ENCODE results near the gene EIF3C. TPM values are rescaled to one million over a fixed set of nuclear protein-coding genes. Genes with fewer than 3 reads are reported as not detected.
"Not testable (repeated sequence)": the region's sequence is repeated elsewhere in the genome, so short reads cannot be mapped to it uniquely, and the experiment has no call there.

The EIF3C gene
- total RNA-seq, 2 experiments from 2014 or later: 793 to 795 TPM

DNA sequence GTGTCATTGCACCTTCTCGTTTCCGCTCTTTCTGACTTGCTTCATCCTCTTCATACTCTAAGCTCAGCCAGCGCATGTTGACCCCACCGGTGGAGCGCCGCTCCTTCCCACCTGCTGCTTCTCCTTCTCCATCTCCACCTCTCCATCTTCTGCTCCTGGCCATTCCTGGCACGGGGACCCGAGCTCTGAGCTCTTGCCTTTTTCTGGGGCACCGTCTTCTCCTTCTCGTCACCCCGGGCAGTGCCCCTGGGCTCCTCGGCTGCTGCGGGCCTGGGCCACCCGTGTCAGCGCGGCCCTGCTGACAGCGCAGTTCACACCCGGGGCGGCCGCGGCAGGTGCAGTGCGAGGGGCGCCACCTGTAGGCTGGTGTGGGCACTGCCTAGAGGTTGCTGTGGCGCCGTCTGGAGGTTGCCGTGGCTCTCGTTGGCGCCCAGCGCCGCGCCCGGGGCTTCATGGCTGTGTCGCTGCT is 38.8 kb downstream of the EIF3C start:
- CTCF ChIA-PET, POLR2A ChIA-PET: not testable (repeated sequence)

DNA sequence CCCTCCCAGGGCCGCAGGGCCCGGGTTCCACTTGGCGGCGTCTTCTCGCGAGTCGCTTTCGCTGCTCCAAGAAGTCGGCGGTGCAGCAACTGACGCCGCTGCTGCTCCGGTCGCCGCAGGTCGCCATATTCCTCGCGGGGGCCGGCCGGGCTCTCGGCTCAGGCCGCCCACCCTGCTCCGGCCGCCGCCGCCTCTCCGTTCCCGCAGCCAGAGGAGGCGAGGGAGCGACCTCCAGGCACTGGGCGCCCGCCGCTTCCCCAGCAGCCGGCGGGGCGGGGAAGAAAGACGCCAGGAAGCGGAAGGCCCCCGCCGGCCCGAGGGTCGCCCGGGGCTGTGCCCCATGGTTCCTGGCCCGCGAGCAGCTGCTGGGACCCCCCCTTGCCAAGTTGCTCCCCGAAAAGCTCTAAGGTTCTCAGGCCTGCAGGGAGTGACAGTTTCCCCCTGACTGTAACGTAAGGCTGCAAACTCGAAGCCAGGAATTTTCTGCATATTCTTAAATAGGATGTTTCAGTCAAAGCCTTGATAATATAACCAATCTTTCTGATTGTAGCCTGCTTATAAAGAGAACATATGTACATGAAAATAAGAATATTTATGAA is 39.3 kb downstream of the EIF3C start:
- CTCF ChIA-PET, POLR2A ChIA-PET: not testable (repeated sequence)

DNA sequence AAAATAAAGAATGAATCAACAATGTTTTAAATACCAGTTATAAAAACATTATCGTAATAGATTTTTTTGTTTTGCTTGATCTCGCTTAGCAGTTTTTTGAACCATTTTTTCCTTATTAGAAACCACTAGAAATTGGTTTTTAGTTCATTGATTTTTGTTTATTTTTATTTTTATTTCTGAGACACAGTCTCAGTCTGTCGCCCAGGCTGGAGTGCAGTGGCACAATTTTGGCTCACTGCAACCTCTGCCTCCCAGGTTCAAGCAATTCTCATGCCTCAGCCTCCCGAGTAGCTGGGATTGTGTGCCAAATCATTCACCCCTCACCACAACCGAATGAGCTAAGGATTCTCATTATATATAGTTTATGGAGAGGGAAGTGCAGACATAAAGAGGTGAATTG is 40.2 kb downstream of the EIF3C start, which contains the start of gene NPIPB9:
Gene NPIPB9 (plus strand): TSS at position 301 of the 400 bp plus-strand sequence.
- CTCF ChIA-PET, POLR2A ChIA-PET: not testable (repeated sequence)

DNA sequence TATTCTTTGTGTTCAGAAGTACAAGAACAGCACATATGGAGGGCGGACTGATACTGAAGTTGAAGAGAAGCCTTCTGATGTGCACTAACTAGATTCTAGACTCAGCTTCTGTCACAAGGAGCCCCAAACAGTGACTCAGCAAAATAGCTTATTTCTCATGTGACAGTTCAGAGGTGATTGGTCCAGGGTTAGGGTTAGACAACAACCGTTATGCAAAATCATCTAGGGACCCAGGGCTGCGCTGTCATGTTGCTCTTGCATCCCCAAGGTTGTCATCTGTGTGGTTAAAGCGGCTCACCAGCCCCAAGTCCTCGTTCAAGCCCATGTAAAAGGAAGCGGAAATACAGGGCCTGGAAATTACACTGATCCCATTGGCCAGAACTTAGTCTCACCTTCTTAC is 70.4 kb downstream of the EIF3C start:
- POLR2A ChIA-PET, CTCF ChIA-PET: not testable (repeated sequence)

DNA sequence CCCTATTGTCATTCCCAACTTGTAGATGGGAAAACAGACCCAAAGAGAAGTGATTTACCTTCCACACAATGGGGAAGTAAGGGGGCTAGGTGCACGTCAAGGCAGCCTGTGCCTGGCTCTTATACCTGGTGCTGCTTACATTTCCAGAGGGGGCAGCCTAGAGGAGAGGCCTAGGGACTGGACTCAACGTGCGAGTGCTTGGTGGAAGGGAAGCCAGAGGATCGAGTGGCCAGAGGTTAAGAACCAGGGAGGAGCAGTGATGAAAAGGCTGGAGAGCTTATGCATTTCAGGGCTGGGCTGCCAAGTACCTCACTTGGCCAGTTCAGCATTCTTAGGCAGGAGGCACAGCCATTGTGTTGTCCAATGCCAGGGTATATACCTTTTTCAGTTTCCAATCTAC is 71.1 kb downstream of the EIF3C start:
- CTCF ChIA-PET, POLR2A ChIA-PET: not testable (repeated sequence)

Other genes with a start within 250 kb of the EIF3C start
- under 1 TPM in 1 of 2 experiments, not detected in 1; 0.25 TPM for gene NPIPB7, start 239.1 kb upstream of the EIF3C start, total RNA-seq
- 10 to 100 TPM; 35.9 to 39.7 TPM for gene CLN3, start 219.4 kb upstream of the EIF3C start, total RNA-seq
- gene APOBR, start 216.8 kb upstream of the EIF3C start, total RNA-seq: 1 to 10 TPM; 8.2 to 8.4 TPM
- gene IL27, start 204.6 kb upstream of the EIF3C start, total RNA-seq: not detected
- gene NUPR1, start 172.5 kb upstream of the EIF3C start, total RNA-seq: not detected
- gene SGF29, start 157.5 kb upstream of the EIF3C start, total RNA-seq: 10 to 100 TPM; 29.6 to 33.0 TPM
- under 1 TPM; 0.23 to 0.36 TPM for gene SULT1A2, start 114.4 kb upstream of the EIF3C start, total RNA-seq
- 10 to 100 TPM in 1 of 2 experiments, 1 to 10 TPM in 1; 8.7 to 10.0 TPM for gene SULT1A1, start 101.4 kb upstream of the EIF3C start, total RNA-seq
- 1 to 10 TPM in 1 of 2 experiments, under 1 TPM in 1; 0.90 to 1.1 TPM for gene NPIPB8, start 73.4 kb upstream of the EIF3C start, total RNA-seq
- 1 to 10 TPM in 1 of 2 experiments, under 1 TPM in 1; 0.67 to 2.3 TPM for gene NPIPB9, start 40.3 kb downstream of the EIF3C start, total RNA-seq
- gene ATXN2L, start 111.5 kb downstream of the EIF3C start, total RNA-seq: 100 to 1,000 TPM; 253 to 260 TPM
- 100 to 1,000 TPM; 364 TPM for gene TUFM, start 134.9 kb downstream of the EIF3C start, total RNA-seq
- gene SH2B1, start 152.4 kb downstream of the EIF3C start, total RNA-seq: 10 to 100 TPM; 39.4 to 46.2 TPM
- 1 to 10 TPM; 1.2 to 1.7 TPM for gene ATP2A1, start 167.0 kb downstream of the EIF3C start, total RNA-seq
- gene RABEP2, start 213.8 kb downstream of the EIF3C start, total RNA-seq: 10 to 100 TPM; 15.4 to 17.0 TPM
- gene CD19, start 220.5 kb downstream of the EIF3C start, total RNA-seq: under 1 TPM in 1 of 2 experiments, not detected in 1; 0.34 TPM
- 10 to 100 TPM; 79.8 to 85.0 TPM for gene NFATC2IP, start 239.5 kb downstream of the EIF3C start, total RNA-seq

Data from activated CD8-positive, alpha-beta memory T cell treated with anti-CD3 and anti-CD28 coated beads for 36 hours (primary cell).